ENCODE results near the gene OGDH.
"Not testable (repeated sequence)": the region's sequence is repeated elsewhere in the genome, so short reads cannot be mapped to it uniquely, and the experiment has no call there.

OGDH gene

GRCh38 chr7:44576228-44576627, 30.2 kb upstream of the OGDH start:
- DNase-seq (ENCODE audit: low read depth): no peak
- H3K4me3 ChIP-seq (ENCODE audit: low read depth, low read length): no peak overlapping the region

- H3K4me3 ChIP-seq (ENCODE audit: low read depth, low read length): peak overlapping the region; percentile 96
- no peak for DNase-seq (ENCODE audit: low read depth)
Measured at GRCh38 chr7:44580945-44581878, 25.2 kb upstream of the OGDH start.

GRCh38 chr7:44581879-44582603, 24.4 kb upstream of the OGDH start, which contains the start of gene TMED4:
Gene TMED4 (minus strand): TSS chr7:44582231. CDS start chr7:44582206, 25 bp downstream.
- peak within 1 kb of the TSS; percentile 96 for H3K4me3 ChIP-seq (ENCODE audit: low read depth, low read length)
- peak; percentile 93 for DNase-seq (ENCODE audit: low read depth)

GRCh38 chr7:44583146-44583865, 23.1 kb upstream of the OGDH start:
- H3K4me3 ChIP-seq (ENCODE audit: low read depth, low read length): peak overlapping the region; percentile 96
- no peak for DNase-seq (ENCODE audit: low read depth)

GRCh38 chr7:44587843-44588711, 18.4 kb upstream of the OGDH start:
- no peak overlapping the region for H3K4me3 ChIP-seq (ENCODE audit: low read depth, low read length)
- peak; percentile 16 for DNase-seq (ENCODE audit: low read depth)

- no peak overlapping the region for H3K4me3 ChIP-seq (ENCODE audit: low read depth, low read length)
- no peak for DNase-seq (ENCODE audit: low read depth)
Measured at GRCh38 chr7:44590910-44591309, 15.5 kb upstream of the OGDH start.

- H3K4me3 ChIP-seq (ENCODE audit: low read depth, low read length): no peak overlapping the region
- no peak for DNase-seq (ENCODE audit: low read depth)
Measured at GRCh38 chr7:44595934-44596635, 10.3 kb upstream of the OGDH start.

- not testable (repeated sequence) for H3K4me3 ChIP-seq (ENCODE audit: low read depth, low read length); DNase-seq (ENCODE audit: low read depth)
Measured at GRCh38 chr7:44597181-44597580, 9.2 kb upstream of the OGDH start.

GRCh38 chr7:44599222-44599621, 7.2 kb upstream of the OGDH start:
- no peak for DNase-seq (ENCODE audit: low read depth)
- no peak overlapping the region for H3K4me3 ChIP-seq (ENCODE audit: low read depth, low read length)

- no peak for DNase-seq (ENCODE audit: low read depth)
- no peak overlapping the region for H3K4me3 ChIP-seq (ENCODE audit: low read depth, low read length)
Measured at GRCh38 chr7:44602576-44602910, 3.9 kb upstream of the OGDH start.

- no peak overlapping the region for H3K4me3 ChIP-seq (ENCODE audit: low read depth, low read length)
- no peak for DNase-seq (ENCODE audit: low read depth)
Measured at GRCh38 chr7:44603193-44603592, 3.2 kb upstream of the OGDH start.

GRCh38 chr7:44604941-44605340, 1.5 kb upstream of the OGDH start:
- no peak for DNase-seq (ENCODE audit: low read depth)
- H3K4me3 ChIP-seq (ENCODE audit: low read depth, low read length): no peak overlapping the region

GRCh38 chr7:44607141-44608068, 978 bp downstream of the OGDH start:
- no peak for DNase-seq (ENCODE audit: low read depth)
- H3K4me3 ChIP-seq (ENCODE audit: low read depth, low read length): peak overlapping the region; percentile 87

- DNase-seq (ENCODE audit: low read depth): no peak
- H3K4me3 ChIP-seq (ENCODE audit: low read depth, low read length): no peak overlapping the region
Measured at GRCh38 chr7:44608916-44609648, 2.7 kb downstream of the OGDH start.

- DNase-seq (ENCODE audit: low read depth): no peak
Measured at GRCh38 chr7:44609829-44610228, 3.4 kb downstream of the OGDH start.

GRCh38 chr7:44615149-44615611, 8.8 kb downstream of the OGDH start:
- no peak for DNase-seq (ENCODE audit: low read depth)
- H3K4me3 ChIP-seq (ENCODE audit: low read depth, low read length): no peak overlapping the region

More at GRCh38 chr7:44609829-44610228, 3.4 kb downstream of the OGDH start:
- H3K4me3 ChIP-seq (ENCODE audit: low read depth, low read length): no peak overlapping the region

GRCh38 chr7:44615793-44616192, 9.4 kb downstream of the OGDH start:
- H3K4me3 ChIP-seq (ENCODE audit: low read depth, low read length): no peak overlapping the region
- DNase-seq (ENCODE audit: low read depth): no peak
